ENCODE results near the gene NR4A2.

DNA sequence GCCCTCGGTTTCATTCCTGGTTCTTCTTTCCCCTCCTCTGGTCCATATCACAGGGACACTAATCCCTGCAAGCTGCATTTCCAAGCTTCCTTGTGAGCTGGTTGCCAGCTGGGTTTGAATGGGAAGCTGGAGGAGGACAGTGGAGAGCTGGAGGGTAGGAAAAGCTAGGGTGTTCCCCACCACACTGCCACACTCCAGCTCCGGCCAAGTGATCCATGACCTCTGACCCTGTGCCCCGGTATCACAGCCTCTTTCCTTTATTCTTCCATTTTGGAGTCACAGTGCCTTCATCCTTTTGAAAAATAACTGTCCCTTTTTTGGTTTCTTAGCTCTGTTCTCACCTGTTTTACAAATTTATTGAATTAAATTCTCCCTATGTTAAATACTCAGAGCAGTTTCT, 13.1 kb upstream of the NR4A2 start:
- TF ChIP-seq TAF1 (IDR thresholded peaks at IDR 0.05; ENCODE audit: borderline replicate concordance, low read depth, low read length): no peak
- no peak for TF ChIP-seq POLR2AphosphoS5 (IDR thresholded peaks at IDR 0.05; ENCODE audit: low read depth, low read length)
- no peak for TF ChIP-seq POLR2A (IDR thresholded peaks at IDR 0.05; ENCODE audit: low read depth, low read length)
